Measurements from ENCODE around the gene AFG3L2. TPM values are rescaled to one million over a fixed set of nuclear protein-coding genes. Genes with fewer than 3 reads are reported as not detected.

AFG3L2 gene
- total and polyA plus RNA-seq, 10 of the 15 experiments (the other 5 are each of a cell fraction or from before 2014, with no cell fraction given) = 21.0 to 72.7 (median 57.7) TPM

- TF ChIP-seq ZBTB40 (IDR thresholded peaks at IDR 0.05; ENCODE audit: borderline replicate concordance) (no peak), BCLAF1 (IDR thresholded peaks at IDR 0.05) (no peak), ZNF592 (IDR thresholded peaks at IDR 0.05) (no peak), CHD1 (IDR thresholded peaks at IDR 0.05; ENCODE audit: low read depth, low read length) (no peak), FOXK2 (IDR thresholded peaks at IDR 0.05) (no peak)
These were observed 40.8 kb downstream of the AFG3L2 start (continued) for GRCh38 chr18:12336171-12336613.

Data from GM12878 (cell line).